WTC11 (cell line): Measurements from ENCODE around the gene CGNL1. TPM values are rescaled to one million over a fixed set of nuclear protein-coding genes. Genes with fewer than 3 reads are reported as not detected.

Source experiments
- ATAC-seq: fragments of 200-7000 bp; cut with Tn5 transposase; 2 replicates; pipeline ENCODE4 v1.10.0; 2021; ENCODE audit warnings: mild to moderate bottlenecking, moderate library complexity
- CTCF ChIA-PET: fragments of 300-600 bp; sonication (Branson Sonifier 250); formaldehyde crosslinking; loops from one replicate; lab custom pipeline; 2021; ENCODE audit warnings: antibody characterized with exemption; lab: Charles Lee
- POLR2A ChIA-PET: fragments of 350-600 bp; sonication (Branson Sonifier 250); formaldehyde crosslinking; loops from one replicate; lab custom pipeline; 2021; ENCODE audit warnings: antibody characterized with exemption; lab: Charles Lee
- DNase-seq: peaks from one replicate; pipeline ENCODE4 v3.0.0; 2021; ENCODE audit warnings: low spot score
- H3K27ac Mint-ChIP-seq: 2 replicates; pipeline ENCODE4 v1.8.0; 2021; ENCODE audit warnings: mixed read lengths
- H3K27me3 Mint-ChIP-seq: 2 replicates; pipeline ENCODE4 v1.8.0; 2021; ENCODE audit warnings: low read depth, mild to moderate bottlenecking, moderate library complexity, mixed read lengths
- H3K36me3 Mint-ChIP-seq: 2 replicates; pipeline ENCODE4 v1.8.0; 2021; ENCODE audit warnings: mixed read lengths
- H3K4me1 Mint-ChIP-seq: 2 replicates; pipeline ENCODE4 v1.8.0; 2022; ENCODE audit warnings: mixed read lengths
- H3K4me3 Mint-ChIP-seq: 2 replicates; pipeline ENCODE4 v1.8.0; 2021; ENCODE audit warnings: mild to moderate bottlenecking, moderate library complexity, mixed read lengths
- H3K9me3 Mint-ChIP-seq: 2 replicates; pipeline ENCODE4 v1.8.0; 2021; ENCODE audit warnings: mixed read lengths
- ATF2 ChIP-seq: sonication (generic); formaldehyde crosslinking; IDR thresholded peaks from 2 replicates; pipeline ENCODE4 v1.8.1; 2022; ENCODE audit warnings: low read depth, missing genetic modification reagents, borderline replicate concordance
- CBFB ChIP-seq: sonication (generic); formaldehyde crosslinking; IDR thresholded peaks from 2 replicates; pipeline ENCODE4 v1.8.1; 2022; ENCODE audit warnings: mild to moderate bottlenecking, low read depth, missing genetic modification reagents
- CTCF ChIP-seq: fragments of 200-600 bp; IDR thresholded peaks from 2 replicates; pipeline ENCODE4 v1.8.0; 2022; ENCODE audit warnings: antibody characterized with exemption
- FOXJ3 ChIP-seq: sonication (generic); formaldehyde crosslinking; IDR thresholded peaks from 2 replicates; pipeline ENCODE4 v1.9.0; 2021; ENCODE audit warnings: missing genetic modification reagents, mild to moderate bottlenecking, borderline replicate concordance
- GABPB1 ChIP-seq: sonication (generic); formaldehyde crosslinking; IDR thresholded peaks from 2 replicates; pipeline ENCODE4 v1.8.1; 2023; ENCODE audit warnings: mild to moderate bottlenecking, missing genetic modification reagents
- HMGXB4 ChIP-seq: sonication (generic); formaldehyde crosslinking; IDR thresholded peaks from 2 replicates; pipeline ENCODE4 v1.8.1; 2023; ENCODE audit warnings: mild to moderate bottlenecking, moderate library complexity, missing genetic modification reagents
- MXD4 ChIP-seq: fragments of 250-450 bp; sonication (Bioruptor Pico); IDR thresholded peaks from 2 replicates; pipeline ENCODE4 v1.8.0; 2021; ENCODE audit warnings: mild to moderate bottlenecking, moderate library complexity, borderline replicate concordance
- NR1H2 ChIP-seq: sonication (generic); formaldehyde crosslinking; IDR thresholded peaks from 2 replicates; pipeline ENCODE4 v1.9.0; 2021; ENCODE audit warnings: mild to moderate bottlenecking, moderate library complexity, missing genetic modification reagents
- PREB ChIP-seq: sonication (generic); formaldehyde crosslinking; IDR thresholded peaks from 2 replicates; pipeline ENCODE4 v1.8.1; 2022; ENCODE audit warnings: mild to moderate bottlenecking, missing genetic modification reagents, moderate library complexity, borderline replicate concordance
- RELA ChIP-seq: sonication (generic); formaldehyde crosslinking; IDR thresholded peaks from 2 replicates; pipeline ENCODE4 v1.8.1; 2022; ENCODE audit warnings: missing genetic modification reagents, mild to moderate bottlenecking, borderline replicate concordance
- SMAD4 ChIP-seq: sonication (generic); formaldehyde crosslinking; IDR thresholded peaks from 2 replicates; pipeline ENCODE4 v1.8.0; 2022; ENCODE audit warnings: mild to moderate bottlenecking, missing genetic modification reagents
- SP1 ChIP-seq: sonication (generic); formaldehyde crosslinking; conservative IDR thresholded peaks from 2 replicates; pipeline ENCODE4 v1.8.1; 2022; ENCODE audit warnings: missing genetic modification reagents
- STAT6 ChIP-seq: sonication (generic); formaldehyde crosslinking; conservative IDR thresholded peaks from 2 replicates; pipeline ENCODE4 v1.8.1; 2023; ENCODE audit warnings: mild to moderate bottlenecking, low read depth, missing genetic modification reagents, moderate library complexity
- ZNF121 ChIP-seq: sonication (generic); formaldehyde crosslinking; IDR thresholded peaks from 2 replicates; pipeline ENCODE4 v1.8.0; 2023; ENCODE audit warnings: missing genetic modification reagents
- ZNF671 ChIP-seq: fragments of 250-450 bp; sonication (Bioruptor Pico); IDR thresholded peaks from 2 replicates; pipeline ENCODE4 v1.8.0; 2021; ENCODE audit warnings: mild to moderate bottlenecking
- total RNA-seq: library from RNA; stranded (reverse); gene quantifications from 3 replicates; pipeline ENCODE4 v1.2.3, GENCODE V29; 2021
- TF ChIP-seq, protein P1 (sequence below): sonication (generic); formaldehyde crosslinking; IDR thresholded peaks from 2 replicates; pipeline ENCODE4 v1.8.0; 2022; ENCODE audit warnings: missing genetic modification reagents

Gene CGNL1
- total RNA-seq, 1 experiment from 2014 or later: 57.3 TPM

DNA sequence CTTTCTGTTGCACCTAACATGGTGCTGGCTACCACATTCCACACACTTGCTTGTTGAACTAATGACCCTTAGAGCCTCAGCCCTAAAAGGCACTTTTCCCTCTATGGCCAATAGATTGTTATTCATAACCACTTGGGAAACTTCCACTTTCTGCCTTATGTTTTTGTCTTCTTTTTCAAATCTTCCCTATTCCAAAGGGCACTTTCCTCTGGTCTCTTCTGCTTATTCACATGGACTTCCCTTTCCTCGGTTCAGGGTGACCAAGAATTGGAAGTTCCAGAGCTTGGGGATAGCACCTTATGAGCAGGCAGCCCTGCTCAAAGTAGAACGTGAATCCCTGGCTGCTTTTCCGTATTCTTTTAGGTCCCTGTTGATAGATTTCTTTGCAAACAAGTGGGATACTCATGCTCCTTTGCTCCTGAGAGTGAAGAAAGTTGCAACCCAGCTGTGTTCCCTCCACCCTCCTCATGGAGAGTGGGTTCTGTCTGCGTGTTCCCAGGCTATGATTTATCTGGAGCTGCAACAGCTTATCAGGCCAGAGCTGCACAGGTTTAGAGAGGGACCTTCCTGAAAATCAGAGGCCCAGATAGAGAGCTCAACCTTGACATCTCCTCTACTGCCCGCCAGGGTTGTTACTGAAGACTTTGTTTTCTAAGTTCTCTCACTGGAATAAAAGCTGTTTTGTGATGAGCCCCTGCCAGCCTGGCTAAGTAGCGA, 156.6 kb downstream of the CGNL1 start:
- POLR2A ChIA-PET: no interaction called here
- TF ChIP-seq RELA (CRISPR knock-in tag) (no peak), NR1H2 (CRISPR knock-in tag) (no peak), FOXJ3 (CRISPR knock-in tag) (no peak), GABPB1 (CRISPR knock-in tag) (no peak), CBFB (no peak), SMAD4 (CRISPR knock-in tag) (no peak), MXD4 (no peak), STAT6 (CRISPR knock-in tag) (no peak)
- TF ChIP-seq, protein P1, sequence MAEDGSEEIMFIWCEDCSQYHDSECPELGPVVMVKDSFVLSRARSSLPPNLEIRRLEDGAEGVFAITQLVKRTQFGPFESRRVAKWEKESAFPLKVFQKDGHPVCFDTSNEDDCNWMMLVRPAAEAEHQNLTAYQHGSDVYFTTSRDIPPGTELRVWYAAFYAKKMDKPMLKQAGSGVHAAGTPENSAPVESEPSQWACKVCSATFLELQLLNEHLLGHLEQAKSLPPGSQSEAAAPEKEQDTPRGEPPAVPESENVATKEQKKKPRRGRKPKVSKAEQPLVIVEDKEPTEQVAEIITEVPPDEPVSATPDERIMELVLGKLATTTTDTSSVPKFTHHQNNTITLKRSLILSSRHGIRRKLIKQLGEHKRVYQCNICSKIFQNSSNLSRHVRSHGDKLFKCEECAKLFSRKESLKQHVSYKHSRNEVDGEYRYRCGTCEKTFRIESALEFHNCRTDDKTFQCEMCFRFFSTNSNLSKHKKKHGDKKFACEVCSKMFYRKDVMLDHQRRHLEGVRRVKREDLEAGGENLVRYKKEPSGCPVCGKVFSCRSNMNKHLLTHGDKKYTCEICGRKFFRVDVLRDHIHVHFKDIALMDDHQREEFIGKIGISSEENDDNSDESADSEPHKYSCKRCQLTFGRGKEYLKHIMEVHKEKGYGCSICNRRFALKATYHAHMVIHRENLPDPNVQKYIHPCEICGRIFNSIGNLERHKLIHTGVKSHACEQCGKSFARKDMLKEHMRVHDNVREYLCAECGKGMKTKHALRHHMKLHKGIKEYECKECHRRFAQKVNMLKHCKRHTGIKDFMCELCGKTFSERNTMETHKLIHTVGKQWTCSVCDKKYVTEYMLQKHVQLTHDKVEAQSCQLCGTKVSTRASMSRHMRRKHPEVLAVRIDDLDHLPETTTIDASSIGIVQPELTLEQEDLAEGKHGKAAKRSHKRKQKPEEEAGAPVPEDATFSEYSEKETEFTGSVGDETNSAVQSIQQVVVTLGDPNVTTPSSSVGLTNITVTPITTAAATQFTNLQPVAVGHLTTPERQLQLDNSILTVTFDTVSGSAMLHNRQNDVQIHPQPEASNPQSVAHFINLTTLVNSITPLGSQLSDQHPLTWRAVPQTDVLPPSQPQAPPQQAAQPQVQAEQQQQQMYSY (CRISPR knock-in tag): no peak
- H3K9me3 Mint-ChIP-seq: peaks cover 13% of the 10 kb centered on the region
- peak overlapping the region; percentile 43; the same call in 1 of the 2 replicates for H3K27ac Mint-ChIP-seq
- DNase-seq (no peak), ATAC-seq (no peak)
- peaks cover 73% of the 10 kb centered on the region for H3K36me3 Mint-ChIP-seq
- H3K27me3 Mint-ChIP-seq: no peaks in the 10 kb centered on the region
- CTCF ChIA-PET: interaction anchor here (1.4 to 2.7 kb wide), 6 partner anchors 9 to 192 kb away, joined by 3 to 15 read pairs (median 8); no protein-coding TSS in a partner anchor
- H3K4me1 Mint-ChIP-seq: peaks cover 22% of the 10 kb centered on the region
- no peak overlapping the region for H3K4me3 Mint-ChIP-seq

DNA sequence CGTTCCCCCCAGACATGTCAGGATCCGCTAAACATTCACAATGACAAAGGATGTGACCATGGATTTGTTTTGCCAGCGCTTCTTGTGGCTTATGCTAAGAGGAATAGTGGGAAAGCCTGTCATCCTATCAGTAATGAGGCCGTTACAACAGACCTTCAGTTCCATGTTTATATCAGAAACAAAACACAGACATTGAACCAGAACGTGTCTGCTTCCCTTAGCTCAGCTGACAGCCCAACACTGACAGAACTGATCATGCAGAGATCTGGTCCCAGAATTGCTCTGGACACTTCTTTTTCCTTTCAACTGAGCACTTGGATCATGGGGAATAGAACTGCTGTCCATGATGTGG, 157.1 kb downstream of the CGNL1 start:
- ATAC-seq: no peak
- peaks cover 22% of the 10 kb centered on the region for H3K4me1 Mint-ChIP-seq
- CTCF ChIA-PET: interaction anchor here (1.4 to 2.7 kb wide), 6 partner anchors 9 to 192 kb away, joined by 3 to 15 read pairs (median 8); no protein-coding TSS in a partner anchor
- H3K36me3 Mint-ChIP-seq: peaks cover 71% of the 10 kb centered on the region
- peak overlapping the region; percentile 43; the same call in 1 of the 2 replicates for H3K27ac Mint-ChIP-seq
- TF ChIP-seq RELA (CRISPR knock-in tag): no peak
- TF ChIP-seq ATF2 (CRISPR knock-in tag): no peak
- no peak for TF ChIP-seq HMGXB4 (CRISPR knock-in tag)
- no peak for TF ChIP-seq PREB (CRISPR knock-in tag)
- no peak for TF ChIP-seq ZNF671 (CRISPR knock-in tag)
- TF ChIP-seq ZNF121: no peak
- TF ChIP-seq CTCF: no peak
- no peak for TF ChIP-seq SP1
- TF ChIP-seq, all 79 proteins: peak for 0
- POLR2A ChIA-PET: no interaction called here
- H3K4me3 Mint-ChIP-seq: no peak overlapping the region
- H3K27me3 Mint-ChIP-seq: no peaks in the 10 kb centered on the region
- peaks cover 13% of the 10 kb centered on the region for H3K9me3 Mint-ChIP-seq
- DNase-seq: no peak
